GM19372 (cell line): ENCODE data around the gene VASN.
"Not testable (repeated sequence)": the region's sequence is repeated elsewhere in the genome, so short reads cannot be mapped to it uniquely, and the experiment has no call there.

Experiments used
- ATAC-seq: cut with Tn5 transposase; IDR thresholded peaks from one replicate; pipeline ENCODE4 v1.9.1; 2021; ENCODE audit warnings: mild to moderate bottlenecking, low read depth, moderate library complexity; ENCODE audit not compliant: unreplicated experiment

VASN gene

DNA sequence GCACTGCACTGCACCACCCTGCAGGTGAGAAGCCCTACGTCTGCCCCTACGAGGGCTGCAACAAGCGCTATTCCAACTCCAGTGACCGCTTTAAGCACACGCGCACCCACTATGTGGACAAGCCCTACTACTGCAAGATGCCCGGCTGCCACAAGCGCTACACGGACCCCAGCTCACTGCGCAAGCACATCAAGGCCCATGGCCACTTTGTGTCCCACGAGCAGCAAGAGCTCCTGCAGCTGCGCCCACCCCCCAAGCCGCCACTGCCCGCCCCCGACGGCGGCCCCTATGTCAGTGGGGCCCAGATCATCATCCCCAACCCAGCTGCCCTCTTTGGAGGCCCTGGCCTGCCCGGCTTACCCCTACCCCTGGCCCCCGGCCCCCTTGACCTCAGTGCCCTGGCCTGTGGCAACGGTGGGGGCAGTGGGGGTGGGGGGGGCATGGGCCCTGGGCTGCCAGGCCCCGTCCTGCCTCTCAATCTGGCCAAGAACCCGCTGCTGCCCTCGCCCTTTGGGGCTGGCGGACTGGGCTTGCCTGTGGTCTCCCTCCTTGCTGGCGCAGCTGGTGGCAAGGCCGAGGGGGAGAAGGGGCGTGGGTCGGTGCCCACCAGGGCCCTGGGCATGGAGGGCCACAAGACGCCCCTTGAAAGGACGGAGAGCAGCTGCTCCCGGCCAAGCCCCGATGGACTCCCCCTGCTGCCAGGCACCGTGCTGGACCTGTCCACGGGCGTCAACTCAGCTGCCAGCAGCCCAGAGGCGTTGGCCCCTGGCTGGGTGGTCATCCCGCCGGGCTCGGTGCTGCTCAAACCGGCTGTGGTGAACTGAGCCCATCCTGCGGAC, 34.7 kb upstream of the VASN start:
- no peak for ATAC-seq

GRCh38 chr16:4337540-4338088, 34.0 kb upstream of the VASN start:
- ATAC-seq, result no peak

DNA sequence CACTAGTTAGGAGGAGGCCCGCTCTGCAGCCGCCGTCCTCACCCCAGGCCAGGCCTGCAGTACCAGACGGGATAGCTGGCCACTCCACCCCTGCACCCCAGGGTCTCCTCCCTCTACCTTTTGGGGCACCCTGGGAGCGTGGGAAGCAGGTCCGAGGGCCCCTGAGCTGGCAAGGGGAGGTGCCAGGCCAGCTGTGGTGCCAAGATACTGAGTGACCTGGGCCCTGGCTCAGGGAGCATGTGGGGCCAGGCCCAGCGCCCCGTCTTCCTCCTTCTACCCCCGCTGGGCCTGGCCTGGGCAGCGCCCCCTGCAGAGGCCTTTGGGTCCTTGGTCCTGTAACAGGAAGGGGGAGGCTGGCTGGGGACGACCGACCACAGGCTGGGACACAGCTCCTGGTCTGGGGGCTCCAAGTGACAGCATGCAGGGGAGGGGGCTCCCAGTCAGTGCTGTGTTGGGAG, 33.5 kb upstream of the VASN start:
- no peak for ATAC-seq

DNA sequence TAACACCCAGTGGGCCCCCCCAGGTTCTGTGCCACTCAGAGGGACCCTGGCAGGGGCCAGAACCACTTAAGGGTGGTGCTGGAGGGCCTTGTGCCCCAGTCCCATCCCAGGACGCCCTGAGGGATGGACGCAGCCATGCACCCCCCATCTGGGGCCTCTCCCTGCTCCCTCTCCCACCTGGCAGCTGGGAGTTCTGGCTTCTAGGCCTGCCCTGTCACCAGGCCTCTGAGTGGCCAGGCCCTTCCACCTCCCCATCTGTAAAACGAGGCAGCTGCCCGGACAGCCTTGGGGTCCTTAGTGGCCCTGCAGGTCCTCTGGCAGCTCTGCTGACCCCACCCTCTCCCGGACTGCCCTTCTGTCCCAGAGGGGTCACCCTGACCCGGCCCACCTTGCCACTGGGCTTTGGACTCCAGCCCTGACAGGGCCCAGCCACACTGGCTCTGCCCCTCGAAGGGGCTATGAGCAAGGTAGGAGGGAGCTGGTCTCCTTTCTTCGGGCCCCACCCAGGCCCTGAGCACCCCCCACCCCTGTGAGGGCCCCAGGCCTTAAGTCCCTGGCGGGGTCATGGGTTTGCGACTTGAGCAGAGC, 32.8 kb upstream of the VASN start:
- ATAC-seq, result no peak

GRCh38 chr16:4339455-4339854, 32.2 kb upstream of the VASN start:
- no peak for ATAC-seq

DNA sequence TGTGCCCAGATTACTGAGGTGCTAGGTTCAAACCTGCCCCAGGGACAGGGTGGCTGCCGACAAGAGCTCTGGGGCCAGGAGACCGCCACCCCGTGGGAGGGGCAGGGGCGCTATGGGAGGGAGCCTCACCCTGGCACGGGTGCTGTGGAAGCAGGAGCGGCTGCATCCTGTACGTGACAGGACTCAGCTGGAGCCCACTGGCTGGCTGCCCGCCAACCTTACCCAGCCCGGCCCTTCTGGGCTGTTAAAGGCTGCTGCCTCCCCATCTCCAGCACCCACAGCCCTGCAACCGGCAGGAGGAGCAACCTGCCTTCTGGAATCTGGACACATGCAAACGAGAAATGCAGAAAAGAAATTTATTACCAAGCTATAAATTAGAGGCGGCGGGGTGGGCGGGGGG, 31.7 kb upstream of the VASN start:
- no peak for ATAC-seq

GRCh38 chr16:4340443-4340842, 31.2 kb upstream of the VASN start:
- no peak for ATAC-seq

- ATAC-seq, result no peak
These were observed 30.4 kb upstream of the VASN start for GRCh38 chr16:4341250-4341649.

DNA sequence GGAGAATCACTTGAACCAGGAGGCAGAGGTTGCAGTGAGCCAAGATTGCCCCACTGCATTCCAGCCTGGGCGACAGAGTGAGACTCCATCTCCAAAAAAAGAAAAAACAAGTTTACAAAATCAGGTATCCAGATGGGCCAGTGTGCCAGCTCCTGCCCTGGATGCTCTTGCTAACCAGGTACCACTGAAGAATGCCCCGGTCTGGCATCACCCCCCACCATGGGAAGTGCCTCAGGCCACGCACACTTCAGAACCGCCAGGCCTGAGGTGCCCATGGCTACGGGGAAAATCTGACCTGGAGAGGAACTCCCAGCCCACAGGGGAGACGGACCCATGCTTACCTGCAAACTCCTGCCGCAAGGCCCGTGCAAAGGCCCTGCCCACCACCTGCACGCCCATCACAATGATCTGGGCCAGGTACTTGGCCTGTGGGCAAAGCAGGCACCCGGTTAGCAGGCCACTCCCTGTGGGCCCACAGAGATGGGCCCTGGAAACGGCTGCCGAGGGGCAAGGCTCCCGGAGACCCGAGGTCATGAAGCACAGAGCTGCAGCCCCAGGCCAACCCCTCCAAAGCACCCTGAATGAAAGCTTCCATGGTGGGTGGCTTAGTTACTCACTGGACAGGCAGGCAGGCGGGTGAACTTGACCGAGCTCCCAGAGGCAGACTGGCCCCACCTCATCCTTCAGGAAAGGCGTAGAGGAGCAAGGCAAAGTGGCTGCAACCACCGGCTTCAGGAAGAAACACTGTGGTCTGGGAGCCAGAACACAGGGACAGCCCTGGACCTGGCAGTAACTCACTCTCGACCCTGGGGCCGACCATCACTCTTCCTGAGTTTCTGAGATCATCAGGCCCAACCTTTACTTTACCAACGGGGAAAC, 28.5 kb upstream of the VASN start:
- ATAC-seq, result no peak

DNA sequence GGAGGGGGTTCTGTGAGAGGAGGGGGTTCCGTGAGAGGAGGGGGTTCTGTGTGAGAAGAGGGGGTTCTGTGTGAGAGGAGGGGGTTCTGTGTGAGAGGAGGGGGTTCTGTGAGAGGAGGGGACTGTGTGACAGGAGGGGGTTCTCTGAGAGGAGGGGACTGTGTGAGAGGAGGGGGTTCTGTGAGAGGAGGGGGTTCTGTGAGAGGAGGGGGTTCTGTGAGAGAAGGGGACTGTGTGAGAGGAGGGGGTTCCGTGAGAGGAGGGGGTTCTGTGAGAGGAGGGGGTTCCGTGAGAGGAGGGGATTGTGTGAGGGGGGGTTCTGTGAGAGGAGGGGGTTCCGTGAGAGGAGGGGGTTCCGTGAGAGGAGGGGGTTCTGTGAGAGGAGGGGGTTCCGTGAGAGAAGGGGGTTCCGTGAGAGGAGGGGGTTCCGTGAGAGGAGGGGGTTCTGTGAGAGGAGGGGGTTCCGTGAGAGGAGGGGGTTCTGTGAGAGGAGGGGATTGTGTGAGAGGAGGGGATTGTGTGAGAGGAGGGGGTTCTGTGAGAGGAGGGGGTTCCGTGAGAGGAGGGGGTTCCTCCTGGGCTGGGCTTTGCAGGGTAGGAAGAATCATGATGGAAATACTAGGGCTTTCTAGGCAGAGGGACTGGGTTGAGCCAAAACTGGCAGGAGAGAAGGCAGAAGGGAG, 27.2 kb upstream of the VASN start:
- ATAC-seq, result not testable (repeated sequence)

DNA sequence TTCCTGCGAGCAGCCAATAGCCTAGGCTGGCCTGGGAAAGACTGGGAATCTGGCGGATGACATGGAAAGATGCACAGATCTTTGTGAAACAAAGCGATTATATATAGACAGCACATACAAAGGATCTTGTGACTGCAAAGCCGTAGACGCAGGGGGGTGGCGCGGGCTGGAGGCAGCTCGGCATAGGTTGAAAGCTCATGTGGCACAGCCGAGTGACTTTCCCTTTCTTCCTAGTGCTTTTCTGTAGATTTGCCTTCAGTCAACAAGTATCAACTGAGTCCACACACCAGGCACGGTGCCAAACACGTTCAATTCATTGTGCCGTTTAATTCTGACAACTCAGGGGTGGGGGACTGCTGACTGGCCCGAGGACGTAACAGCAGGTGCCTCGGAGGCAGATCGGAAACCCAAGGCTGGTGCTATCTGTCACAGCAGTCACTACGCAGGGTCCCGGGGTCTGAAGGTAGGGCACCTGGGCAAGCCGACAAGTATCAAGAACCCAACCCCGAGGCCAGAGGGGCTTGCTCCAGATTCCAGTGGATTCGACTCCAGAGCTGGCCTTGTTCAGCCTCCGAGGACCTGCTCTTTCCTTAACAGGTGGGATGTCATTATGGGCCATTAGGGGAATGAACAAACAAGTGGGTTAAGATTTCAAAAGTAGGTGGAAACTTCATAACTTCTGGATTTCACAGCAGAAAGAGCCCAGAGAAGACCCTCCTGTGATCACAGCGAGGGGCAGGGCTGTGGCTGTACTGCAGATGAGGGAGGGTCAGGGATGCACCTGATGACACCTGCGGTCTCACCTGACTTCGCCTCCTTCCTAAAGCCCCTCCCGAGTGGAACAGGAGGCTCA, 26.4 kb upstream of the VASN start:
- no peak for ATAC-seq

DNA sequence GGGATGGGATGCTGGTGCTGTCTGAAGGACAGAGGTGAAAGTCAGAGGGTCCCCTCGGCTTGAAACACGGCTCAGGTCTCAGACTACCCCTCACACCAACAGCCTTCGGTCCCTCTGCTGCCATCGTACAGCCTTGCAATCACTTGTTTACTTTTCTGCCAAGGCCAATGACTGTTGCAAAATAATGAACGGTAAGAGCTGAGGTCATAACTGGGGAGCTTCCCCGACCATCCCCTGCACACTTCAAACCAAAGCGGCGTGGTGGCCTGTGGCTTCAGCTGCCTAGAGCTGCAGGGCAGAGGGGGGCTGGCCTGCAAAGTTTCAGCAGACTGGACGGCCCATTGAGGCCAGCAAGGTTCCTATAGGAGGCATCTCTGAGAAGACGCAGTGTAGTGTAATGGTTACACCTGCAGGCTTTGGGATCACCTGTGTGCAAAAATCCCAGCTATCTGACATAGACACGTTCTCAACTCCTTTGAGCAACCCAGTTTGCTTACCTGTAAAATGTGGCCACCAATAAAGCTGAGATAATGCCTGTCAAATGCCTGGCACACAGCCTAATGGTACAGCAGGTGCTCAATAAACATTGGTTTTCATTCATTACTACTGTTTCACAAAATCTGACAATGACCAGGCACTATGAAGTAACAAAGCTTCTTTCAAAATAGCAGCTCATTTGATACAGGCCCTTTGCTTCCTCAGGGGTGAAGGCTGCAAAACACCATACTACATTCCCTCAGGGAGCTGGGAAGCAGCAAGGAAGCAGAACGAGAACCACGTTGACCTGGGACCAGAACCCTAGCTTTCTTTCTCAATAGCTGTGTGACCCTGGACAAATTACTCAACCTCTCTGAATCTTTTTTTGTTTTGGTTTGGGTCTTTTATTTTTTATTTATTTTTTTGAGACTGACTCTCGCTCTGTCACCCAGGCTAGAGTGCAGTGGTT, 25.5 kb upstream of the VASN start:
- ATAC-seq, result no peak

DNA sequence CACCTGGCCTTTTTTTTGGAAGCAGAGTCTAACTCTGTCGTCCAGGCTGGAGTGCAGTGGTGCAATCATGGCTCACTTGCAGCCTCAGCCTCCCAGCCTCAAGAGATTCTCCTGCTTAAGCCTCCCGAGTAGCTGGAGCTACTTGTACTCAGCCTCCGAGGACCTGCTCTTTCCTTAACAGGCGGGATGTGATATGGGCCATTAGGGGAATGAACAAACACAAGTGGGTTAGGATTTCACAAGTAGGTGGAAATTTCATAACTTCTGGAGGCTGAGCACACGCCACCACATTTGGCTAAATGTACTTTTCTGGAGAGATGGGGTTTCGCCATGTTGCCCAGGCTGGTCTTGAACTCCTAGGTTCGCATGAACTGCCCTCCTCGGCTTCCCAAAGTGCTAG, 24.6 kb upstream of the VASN start:
- ATAC-seq, result no peak

DNA sequence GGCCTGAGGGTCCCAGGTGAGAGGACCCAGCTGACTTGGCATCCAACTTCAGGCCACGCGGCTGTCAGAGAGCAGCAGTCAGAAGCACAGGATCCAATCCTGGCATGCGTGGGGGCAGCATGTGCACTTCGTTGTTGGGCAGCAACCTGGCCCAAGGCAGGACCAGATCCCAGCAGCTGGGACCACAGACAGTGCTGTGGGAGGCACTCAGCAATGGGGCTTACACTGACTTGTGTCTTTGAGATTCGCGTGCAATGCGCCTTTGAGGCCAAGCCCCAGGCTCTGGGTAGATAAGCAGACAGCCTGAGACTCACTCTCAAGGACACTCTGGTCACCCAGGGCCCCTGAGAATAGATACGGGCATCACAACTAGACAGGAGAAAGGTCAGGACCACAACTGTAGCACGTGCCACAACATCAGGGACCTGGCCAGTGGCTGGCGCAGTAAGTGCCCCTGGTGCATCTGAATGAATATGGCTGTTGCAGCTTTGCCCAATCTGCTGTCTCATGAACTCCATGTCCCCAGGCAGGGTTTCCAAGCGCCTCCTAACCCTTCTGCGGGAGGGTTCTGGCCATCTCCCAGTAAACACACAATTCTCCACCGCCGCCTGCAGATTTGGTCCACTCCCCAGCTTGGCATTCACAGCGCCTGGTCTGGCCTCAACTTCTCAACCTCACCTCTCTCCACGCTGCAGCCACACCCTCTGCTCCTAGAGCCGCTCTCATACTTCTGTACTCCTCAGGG, 23.7 kb upstream of the VASN start:
- no peak for ATAC-seq

- no peak for ATAC-seq
These were observed 22.3 kb upstream of the VASN start for GRCh38 chr16:4349332-4349731.

DNA sequence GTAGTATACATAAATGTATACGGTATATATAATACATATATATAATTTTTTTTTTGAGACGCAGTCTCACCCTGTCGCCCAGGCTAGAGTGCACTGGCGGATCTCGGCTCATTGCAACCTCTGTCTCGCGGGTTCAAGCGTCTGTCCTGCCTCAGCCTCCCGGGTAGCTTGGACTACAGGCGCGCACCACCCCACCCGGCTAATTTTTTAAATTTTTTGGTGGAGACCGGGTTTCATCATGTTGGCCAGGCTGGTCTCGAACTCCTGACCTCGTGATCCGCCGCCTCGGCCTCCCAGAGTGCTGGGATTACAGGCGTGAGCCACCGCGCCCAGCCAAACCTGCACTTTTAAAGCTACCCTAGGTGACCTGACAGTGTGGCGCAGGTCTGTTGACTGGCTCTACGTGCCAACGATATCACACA, 21.3 kb upstream of the VASN start:
- no peak for ATAC-seq

- peak; percentile 94 for ATAC-seq
These were observed 20.6 kb upstream of the VASN start, which contains the start of gene PAM16 for GRCh38 chr16:4350787-4351659. PAM16 (minus strand) TSS chr16:4351321; CDS start chr16:4351234, 87 bp downstream.
